GM18868 (cell line): Measurements from ENCODE around the gene OTUB2.
"Not testable (repeated sequence)": the region's sequence is repeated elsewhere in the genome, so short reads cannot be mapped to it uniquely, and the experiment has no call there.

Source experiments
- ATAC-seq: cut with Tn5 transposase; IDR thresholded peaks from one replicate; pipeline ENCODE4 v1.9.1; 2021; ENCODE audit warnings: mild to moderate bottlenecking, moderate library complexity; ENCODE audit not compliant: unreplicated experiment

Gene OTUB2

GRCh38 chr14:94052662-94053061 lies 26.5 kb downstream of the OTUB2 start:
- no peak for ATAC-seq

DNA sequence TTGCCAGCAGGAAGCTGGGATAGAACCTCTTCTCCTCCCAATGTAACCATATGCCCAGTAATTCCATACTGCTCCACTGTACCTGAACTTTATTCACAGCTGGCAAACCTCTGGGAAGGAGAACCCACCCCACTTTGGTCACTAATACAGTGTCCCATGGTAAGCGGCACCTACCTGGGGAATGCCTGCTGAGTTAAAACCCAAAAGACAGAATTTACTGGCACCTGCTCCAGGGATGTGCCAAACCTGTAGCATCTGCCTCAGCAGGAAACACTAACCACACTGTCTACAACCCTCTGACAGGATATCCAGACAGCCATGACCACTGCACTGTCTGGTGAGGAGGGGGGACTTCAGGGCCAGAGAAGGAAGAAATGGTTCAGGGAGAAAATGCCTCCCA lies 28.3 kb downstream of the OTUB2 start:
- ATAC-seq = no peak

DNA sequence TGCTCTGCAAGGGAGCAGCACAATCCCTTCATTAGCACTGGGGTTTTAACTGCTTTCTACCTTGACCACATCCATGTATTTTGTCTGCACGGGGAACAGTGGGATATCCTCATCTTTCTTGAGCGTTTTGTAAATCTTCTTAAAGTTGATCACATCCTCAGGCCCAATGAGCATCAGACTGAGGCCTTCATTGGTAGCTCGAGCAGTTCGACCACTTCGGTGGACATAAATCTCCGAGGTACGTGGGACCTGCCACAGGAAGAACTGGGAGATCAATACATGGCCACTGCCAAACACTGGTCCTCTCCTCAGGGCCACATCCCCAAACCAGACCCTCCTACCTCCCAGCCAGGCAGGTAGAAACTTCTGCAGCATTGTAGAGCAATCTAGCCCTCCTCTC lies 28.8 kb downstream of the OTUB2 start:
- ATAC-seq = no peak

DNA sequence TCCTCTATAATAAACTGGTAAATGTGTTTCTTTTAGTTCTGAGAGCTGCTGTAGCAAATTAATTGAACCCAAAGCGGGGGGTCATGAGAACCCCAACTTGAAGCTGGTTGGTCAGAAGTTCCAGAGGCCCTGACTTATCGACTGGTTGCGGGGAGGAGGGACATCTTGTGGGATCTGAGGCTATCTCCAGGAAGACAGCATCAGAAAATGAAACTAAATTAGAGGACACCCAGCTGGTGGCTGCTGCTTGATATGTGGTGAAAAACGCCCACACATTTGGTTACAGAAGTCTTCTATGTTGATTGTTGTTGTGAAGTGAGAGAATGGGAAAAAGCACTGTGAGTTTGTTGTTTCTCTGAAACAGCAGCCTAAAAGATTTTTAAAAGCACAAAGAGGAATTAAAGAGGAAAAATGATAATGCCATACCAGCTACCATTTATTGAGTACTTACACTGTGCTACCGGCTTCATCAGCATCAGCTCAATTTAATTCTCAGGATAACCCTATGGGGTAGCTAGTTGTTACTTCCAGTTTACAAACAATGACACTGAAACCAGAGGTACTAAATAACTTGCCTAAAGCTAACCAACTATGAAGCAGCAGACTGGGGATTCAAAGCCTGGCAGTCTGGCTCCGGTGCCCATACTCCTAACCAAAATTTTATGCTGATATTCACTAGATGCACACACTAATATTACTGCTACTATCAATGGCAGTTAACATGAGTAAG lies 30.6 kb downstream of the OTUB2 start:
- peak; percentile 69 for ATAC-seq

- no peak for ATAC-seq
These were observed 32.1 kb downstream of the OTUB2 start for GRCh38 chr14:94058128-94058673.

GRCh38 chr14:94058674-94059138 lies 32.6 kb downstream of the OTUB2 start:
- ATAC-seq = no peak

DNA sequence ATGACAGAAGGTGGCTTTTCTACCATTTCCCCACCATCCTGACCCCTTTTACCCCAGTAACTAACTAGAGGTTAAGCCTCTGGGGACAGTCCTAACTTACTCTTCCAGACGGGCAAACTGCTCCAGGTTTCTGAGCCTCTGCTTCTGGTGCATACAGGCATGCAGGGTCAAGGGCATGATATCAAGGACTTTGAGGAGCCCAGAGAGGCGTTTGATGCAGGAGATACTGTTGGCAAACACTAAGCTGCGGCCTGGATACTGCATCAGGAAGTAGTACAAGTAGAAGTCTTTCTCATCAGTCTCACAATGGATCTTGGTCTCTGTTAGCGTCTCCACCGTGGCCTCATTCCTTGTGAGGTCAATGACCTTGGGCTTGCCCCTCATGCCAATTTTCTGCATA lies 33.9 kb downstream of the OTUB2 start:
- ATAC-seq = no peak

DNA sequence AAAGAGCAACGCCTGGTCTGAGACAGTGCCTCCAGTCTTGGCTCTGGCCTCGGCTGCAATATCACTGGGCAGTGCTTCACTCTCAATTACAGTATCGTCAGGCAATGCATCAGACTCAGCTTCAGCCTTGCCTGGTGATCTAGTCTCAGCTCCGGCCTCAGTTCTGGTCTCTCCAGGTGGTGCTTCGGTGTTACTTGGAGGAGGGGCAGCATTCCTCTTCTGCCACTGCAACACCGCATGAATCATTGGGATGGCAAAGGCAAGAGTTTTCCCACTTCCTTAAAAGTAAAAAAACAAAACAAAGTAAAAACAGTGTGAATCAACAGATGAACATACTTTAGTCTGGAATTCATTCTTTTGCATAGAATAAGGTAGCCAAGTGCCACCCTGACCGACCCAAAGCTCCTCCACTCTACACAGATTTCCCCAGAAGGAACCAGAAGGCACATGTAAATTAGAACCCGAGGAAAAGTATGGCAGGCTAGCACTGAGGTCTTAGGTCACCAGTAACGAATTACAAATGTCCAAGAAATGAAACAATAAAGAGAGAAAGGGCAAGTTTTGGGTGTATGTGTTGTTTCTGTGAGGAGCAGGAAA lies 36.3 kb downstream of the OTUB2 start:
- no peak for ATAC-seq

GRCh38 chr14:94066089-94066676 lies 40.0 kb downstream of the OTUB2 start:
- no peak for ATAC-seq

GRCh38 chr14:94072076-94072475 lies 45.9 kb downstream of the OTUB2 start:
- not testable (repeated sequence) for ATAC-seq

DNA sequence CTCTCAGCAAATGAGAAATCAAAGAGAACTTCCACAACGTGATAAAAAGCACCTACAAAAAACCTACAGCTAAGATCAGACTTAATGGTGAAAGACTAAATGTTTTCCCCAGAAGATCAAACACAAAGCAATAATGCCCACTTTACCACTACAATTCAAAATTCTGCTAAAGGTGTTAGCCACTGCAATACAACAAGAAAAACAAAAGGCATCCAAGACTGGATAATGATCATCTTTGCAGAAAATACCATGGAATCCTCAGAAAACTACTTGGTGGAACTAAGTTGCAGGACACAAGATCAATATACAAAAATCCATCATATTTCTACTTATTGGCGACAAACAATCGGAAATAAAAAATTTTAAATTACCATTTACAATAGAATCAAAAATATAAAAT lies 48.4 kb downstream of the OTUB2 start:
- no peak for ATAC-seq

GRCh38 chr14:94075008-94075407 lies 48.9 kb downstream of the OTUB2 start:
- no peak for ATAC-seq

GRCh38 chr14:94077111-94077821 lies 51.1 kb downstream of the OTUB2 start:
- ATAC-seq = no peak

- ATAC-seq = no peak
These were observed 51.7 kb downstream of the OTUB2 start for GRCh38 chr14:94077823-94078222.

DNA sequence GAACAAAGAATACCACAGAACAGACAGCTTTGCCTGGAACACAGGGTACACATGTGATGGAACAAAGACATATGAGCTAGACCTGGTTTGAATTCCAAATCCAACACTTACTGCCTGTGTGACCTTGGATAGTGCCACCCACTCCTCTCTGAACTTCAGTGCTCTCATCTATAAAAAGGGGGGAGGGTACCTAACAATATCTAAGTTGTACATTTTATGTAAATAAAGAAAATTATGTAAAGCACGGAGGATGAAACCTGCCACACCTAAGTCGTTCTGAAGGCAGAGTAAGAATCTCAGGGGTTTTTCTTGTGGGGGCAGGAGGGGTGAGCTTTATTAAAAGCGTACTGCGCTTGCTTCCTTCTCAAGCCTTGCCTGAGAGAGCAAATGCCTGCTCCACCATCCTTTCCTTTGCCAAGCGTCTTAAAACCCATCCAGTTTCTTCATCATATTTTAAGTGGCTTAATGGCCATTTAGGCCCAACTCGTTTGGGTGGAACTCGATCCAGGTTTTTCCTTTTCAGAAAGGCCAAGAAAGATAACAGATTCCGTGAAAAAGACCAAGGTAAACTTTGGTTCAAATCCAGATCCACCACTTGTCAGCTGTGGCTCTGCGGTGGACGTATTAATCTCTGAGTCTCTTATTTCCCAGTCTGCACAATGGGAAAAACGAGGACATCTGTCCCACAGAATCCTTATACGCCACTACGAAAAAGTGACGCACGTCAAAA lies 53.9 kb downstream of the OTUB2 start:
- no peak for ATAC-seq

GRCh38 chr14:94080621-94081385 lies 54.7 kb downstream of the OTUB2 start, which contains the start of the genes DDX24 and IFI27L1:
TSS of gene DDX24 (minus strand) at chr14:94081202. CDS start at chr14:94079742, 1,460 bp downstream.
TSS of gene IFI27L1 (plus strand) at chr14:94081310. CDS start at chr14:94096938, 15,628 bp downstream.
- peak; percentile 97 for ATAC-seq

DNA sequence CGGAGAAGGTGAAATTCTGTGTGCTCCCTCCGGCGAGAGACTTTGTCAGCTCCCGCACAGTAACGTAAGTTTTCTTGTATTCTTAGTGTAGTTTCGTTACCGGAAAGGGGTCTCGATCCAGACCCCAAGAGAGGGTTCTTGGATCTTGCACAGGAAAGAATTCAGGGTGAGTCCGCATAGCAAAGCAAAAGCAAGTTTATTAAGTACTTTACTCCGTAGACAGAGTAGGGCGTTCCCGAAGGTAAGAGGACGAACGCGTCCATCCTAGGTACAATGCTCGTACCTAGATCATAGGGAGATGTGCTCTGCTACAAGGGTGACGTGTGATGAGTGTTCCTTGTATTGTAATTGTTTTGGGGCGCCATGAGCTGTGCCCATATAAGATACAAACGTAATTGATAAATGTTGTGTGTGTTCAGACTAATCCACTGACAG lies 55.3 kb downstream of the OTUB2 start:
- peak; percentile 28 for ATAC-seq

DNA sequence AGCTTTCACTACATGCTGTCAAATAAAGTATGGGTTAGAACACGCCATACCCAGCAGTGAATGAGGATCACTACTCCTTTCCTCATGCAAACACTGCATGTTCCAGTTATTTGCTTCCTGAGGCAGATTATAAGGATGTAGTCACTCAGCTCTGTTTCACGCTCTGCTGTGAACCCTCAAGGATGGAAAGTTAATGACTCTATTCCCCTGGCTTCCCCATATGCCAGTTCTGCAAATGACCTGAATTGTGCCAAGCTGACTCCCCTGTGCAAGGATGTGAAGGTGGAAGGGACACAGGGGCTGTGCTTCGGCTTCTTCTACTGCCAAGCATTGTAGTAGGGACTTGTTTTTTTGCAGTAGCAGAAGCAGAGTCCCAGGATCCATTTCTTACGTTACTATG lies 61.8 kb downstream of the OTUB2 start:
- ATAC-seq = no peak

DNA sequence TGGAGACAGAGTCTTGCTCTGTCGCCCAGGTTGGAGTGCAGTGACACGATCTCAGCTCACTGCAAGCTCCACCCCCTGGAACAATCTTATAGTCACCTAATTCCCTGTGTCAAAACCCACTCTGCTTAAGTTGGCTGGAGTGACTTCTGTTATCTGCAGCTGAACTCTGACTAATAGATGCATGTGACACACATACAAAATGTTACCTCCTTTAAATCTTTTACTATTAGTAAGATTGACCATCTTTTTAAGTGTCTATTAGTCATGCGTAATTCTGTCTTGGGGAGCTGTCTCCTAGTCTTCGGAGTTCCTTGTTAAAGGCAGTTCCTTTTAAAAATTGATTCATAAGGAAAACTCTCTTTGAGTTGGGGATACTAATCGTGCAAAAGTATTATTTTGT lies 62.4 kb downstream of the OTUB2 start:
- ATAC-seq = no peak

DNA sequence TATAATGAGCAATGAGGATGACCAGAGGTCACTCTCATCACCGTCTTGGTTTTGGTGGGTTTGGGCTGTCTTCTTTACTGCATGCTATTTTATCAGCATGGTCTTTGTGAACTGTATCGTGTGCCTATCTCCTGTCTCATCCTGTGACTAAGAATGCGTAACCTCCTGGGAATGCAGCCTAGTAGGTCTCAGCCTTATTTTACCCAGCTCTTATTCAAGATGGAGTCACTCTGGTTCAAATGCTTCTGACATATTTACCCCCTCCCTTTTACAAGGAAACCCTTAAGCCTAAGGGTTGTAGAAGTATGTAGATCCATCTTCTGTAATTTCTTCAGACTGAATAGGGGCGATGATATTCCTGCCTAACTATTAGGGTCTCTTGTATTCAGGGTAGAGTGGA lies 63.3 kb downstream of the OTUB2 start:
- ATAC-seq = no peak
